ENCODE data around the gene ROS1.

ROS1 gene

GRCh38 chr6:117267054-117267347, 158.7 kb downstream of the ROS1 start:
- DNase-seq (ENCODE audit: extremely low read depth, low read depth): no peak
- TF ChIP-seq, protein P1, sequence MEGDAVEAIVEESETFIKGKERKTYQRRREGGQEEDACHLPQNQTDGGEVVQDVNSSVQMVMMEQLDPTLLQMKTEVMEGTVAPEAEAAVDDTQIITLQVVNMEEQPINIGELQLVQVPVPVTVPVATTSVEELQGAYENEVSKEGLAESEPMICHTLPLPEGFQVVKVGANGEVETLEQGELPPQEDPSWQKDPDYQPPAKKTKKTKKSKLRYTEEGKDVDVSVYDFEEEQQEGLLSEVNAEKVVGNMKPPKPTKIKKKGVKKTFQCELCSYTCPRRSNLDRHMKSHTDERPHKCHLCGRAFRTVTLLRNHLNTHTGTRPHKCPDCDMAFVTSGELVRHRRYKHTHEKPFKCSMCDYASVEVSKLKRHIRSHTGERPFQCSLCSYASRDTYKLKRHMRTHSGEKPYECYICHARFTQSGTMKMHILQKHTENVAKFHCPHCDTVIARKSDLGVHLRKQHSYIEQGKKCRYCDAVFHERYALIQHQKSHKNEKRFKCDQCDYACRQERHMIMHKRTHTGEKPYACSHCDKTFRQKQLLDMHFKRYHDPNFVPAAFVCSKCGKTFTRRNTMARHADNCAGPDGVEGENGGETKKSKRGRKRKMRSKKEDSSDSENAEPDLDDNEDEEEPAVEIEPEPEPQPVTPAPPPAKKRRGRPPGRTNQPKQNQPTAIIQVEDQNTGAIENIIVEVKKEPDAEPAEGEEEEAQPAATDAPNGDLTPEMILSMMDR (IDR thresholded peaks at IDR 0.05; ENCODE audit: low read depth, low read length): no peak

DNA sequence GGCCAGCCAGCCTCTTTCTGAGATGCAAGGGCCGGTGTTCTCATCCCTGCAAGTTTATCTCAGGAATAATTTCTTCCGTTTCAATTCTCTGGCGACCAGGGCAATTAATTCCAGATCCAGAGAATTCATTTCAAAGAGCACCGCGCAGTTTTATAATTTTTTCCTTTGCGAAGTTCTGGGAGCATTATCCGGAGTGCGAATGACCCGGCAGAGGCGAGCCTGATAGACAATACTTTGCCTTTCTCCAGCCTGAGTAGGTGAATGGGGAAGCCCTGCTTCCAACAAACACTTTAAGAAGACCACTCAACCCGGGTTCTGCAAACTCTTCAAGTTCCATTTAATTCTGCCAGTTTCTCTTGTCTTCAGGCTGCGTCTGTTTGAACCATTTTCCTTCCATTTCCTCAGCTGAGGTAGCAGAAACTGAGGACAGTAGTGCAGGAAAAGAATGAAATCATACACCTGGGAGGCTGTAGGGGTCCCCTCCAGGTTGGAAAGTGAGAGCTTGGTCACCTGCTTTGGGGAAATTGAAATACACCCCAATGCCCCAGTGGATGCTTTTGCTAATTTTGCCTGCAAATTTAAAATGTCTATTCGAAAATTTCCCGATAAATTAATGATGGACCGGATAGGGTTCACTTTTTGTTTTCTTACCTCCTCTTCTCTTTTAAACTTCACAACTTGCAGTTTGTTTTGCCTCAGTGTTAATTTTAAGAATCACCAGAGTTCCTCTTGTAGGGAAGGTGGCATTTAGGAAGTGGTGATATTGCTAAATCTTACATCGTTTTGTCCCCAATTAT, 159.3 kb downstream of the ROS1 start:
- TF ChIP-seq, protein P1 (IDR thresholded peaks at IDR 0.05; ENCODE audit: low read depth, low read length): no peak

DNA sequence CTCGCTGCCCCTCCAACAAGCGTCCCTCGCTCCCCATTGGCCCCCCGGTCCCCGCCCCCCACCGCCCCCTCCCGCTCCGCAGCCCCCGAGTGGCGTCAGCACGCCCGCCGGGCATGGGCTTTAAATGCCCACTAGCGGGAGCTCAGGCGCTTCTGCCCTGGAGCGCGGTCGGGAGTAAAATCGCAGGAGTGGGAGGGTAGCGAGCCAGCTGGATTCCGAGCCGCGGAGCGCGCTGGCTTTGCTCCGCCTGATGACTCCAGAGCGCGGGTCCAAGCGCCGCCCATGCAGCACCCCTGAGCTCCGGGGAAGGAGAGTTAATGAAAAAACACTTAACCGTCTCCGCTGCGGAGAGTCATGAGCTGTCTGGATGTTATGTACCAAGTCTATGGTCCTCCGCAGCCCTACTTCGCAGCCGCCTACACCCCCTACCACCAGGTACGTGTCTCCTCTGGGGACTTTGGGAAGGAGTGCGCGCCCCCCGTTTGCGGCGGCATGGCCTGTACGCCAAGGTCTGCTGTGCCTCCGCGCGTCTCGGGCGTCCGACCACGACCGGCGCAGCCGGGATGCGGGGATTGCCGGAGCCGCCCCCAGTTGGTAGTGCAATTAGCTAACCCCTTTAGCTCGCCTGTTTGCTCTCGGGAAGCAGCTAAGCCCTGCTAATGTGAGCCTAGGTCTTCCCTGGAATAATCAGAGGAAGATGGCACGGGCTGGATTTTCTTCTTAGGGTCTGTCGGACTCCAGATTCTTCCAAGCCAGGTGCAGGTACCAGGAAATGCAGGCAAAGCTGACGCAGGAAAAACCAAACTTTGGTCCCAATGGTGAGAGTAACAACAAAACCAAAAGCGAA, 160.1 kb downstream of the ROS1 start, which contains the start of gene VGLL2:
TSS of gene VGLL2 (plus strand) at position 149 of the 847 bp plus-strand sequence. CDS start at position 355, 206 bp downstream.
- DNase-seq (ENCODE audit: extremely low read depth, low read depth): no peak
- TF ChIP-seq, protein P1 (IDR thresholded peaks at IDR 0.05; ENCODE audit: low read depth, low read length): peak; percentile 5

More for the DNA sequence above, 159.3 kb downstream of the ROS1 start:
- no peak for DNase-seq (ENCODE audit: extremely low read depth, low read depth)

- TF ChIP-seq, protein P1 (IDR thresholded peaks at IDR 0.05; ENCODE audit: low read depth, low read length): no peak
- no peak for DNase-seq (ENCODE audit: extremely low read depth, low read depth)
Measured at GRCh38 chr6:117264692-117265409, 160.9 kb downstream of the ROS1 start.

GRCh38 chr6:117264369-117264691, 161.4 kb downstream of the ROS1 start:
- TF ChIP-seq, protein P1 (IDR thresholded peaks at IDR 0.05; ENCODE audit: low read depth, low read length): no peak
- no peak for DNase-seq (ENCODE audit: extremely low read depth, low read depth)

- TF ChIP-seq, protein P1 (IDR thresholded peaks at IDR 0.05; ENCODE audit: low read depth, low read length): no peak
- no peak for DNase-seq (ENCODE audit: extremely low read depth, low read depth)
Measured at GRCh38 chr6:117263353-117263927, 162.3 kb downstream of the ROS1 start.
